GM13977 (cell line): Measurements from ENCODE around the gene MTFP1.

ENCODE experiments used
- DNase-seq: peaks from one replicate; pipeline ENCODE4 v3.0.0; 2012; ENCODE audit warnings: low spot score
- in situ Hi-C: fragments of 300-500 bp; cut with MboI; formaldehyde crosslinking; loops from one replicate; pipeline ENCODE4 v1.12.0; 2022; ENCODE audit warnings: low sequenced_read_pairs, low pct_unique_long_range_greater_than_20kb, mixed read lengths, inconsistent platforms; ENCODE audit not compliant: unreplicated experiment
- TF ChIP-seq, protein P1 (sequence below): IDR thresholded peaks from 2 replicates; pipeline ENCODE4 v1.5.1; 2012; ENCODE audit warnings: mild to moderate bottlenecking, control low read depth; ENCODE audit not compliant: insufficient read depth; ENCODE audit errors: extremely low read depth, missing control alignments

The MTFP1 gene

DNA sequence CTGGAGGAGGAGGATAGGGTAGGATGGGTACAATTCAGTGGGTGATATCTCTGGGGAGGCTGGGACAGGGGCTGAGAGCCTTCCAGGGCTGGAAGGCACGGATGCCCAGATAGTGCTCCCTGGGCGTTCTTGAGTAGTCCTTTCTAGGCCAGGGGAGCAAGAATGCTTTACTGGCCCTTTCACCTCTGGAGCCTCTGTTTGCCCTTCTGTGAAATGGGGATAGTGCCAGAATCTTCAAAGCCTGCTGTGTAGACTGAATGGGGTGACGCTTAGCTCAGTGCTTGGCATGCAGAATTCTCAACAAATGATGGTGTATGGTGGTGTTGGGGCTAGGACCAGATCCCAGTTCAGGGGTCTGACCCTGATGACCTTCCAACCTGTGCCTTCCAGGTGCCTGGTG is 7.7 kb downstream of the MTFP1 start:
- in situ Hi-C loops, result no loop called here
- no peak for DNase-seq
- TF ChIP-seq, protein P1, sequence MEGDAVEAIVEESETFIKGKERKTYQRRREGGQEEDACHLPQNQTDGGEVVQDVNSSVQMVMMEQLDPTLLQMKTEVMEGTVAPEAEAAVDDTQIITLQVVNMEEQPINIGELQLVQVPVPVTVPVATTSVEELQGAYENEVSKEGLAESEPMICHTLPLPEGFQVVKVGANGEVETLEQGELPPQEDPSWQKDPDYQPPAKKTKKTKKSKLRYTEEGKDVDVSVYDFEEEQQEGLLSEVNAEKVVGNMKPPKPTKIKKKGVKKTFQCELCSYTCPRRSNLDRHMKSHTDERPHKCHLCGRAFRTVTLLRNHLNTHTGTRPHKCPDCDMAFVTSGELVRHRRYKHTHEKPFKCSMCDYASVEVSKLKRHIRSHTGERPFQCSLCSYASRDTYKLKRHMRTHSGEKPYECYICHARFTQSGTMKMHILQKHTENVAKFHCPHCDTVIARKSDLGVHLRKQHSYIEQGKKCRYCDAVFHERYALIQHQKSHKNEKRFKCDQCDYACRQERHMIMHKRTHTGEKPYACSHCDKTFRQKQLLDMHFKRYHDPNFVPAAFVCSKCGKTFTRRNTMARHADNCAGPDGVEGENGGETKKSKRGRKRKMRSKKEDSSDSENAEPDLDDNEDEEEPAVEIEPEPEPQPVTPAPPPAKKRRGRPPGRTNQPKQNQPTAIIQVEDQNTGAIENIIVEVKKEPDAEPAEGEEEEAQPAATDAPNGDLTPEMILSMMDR, result no peak

DNA sequence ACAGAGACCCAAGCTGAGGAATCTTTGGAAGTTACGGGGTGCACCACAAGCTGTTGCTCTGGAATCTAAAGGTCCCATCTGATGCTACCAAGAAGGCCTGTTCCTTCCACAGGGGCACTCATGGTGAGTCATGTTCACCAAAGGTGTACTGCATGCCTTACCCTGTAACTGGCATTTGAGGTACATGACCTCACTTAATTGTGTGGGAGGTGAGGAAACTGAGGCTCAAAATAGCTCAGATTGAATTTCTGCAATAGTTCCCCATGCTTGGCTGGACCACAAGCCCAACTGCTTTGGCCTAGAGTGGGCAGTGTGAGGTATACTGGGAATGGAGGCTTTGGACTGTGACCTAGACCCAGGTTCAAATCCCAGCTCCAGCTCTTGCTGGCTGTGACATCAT is 8.2 kb downstream of the MTFP1 start:
- DNase-seq, result no peak
- TF ChIP-seq, protein P1, result no peak
- in situ Hi-C loops, result no loop called here

DNA sequence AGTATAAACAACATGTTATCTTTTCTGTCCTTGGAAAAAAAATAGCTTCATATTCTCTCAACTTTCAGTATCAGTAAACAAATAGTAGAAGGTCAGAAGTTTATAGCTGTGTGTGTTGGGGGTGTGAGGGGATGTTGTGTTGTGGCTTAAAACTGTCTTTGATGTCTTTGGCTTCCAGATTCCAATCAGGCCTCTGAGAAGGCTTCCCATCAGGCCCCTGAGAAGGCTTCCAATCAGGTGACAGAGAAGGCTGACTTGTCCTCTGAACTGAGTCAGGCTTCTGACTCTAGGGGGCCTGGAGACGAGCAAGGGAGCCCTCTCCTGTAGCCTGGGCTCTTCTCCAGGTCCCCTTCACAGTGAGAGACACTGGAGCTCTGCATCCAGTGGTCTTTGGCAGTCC is 9.3 kb downstream of the MTFP1 start:
- TF ChIP-seq, protein P1, result no peak
- in situ Hi-C loops, result no loop called here
- no peak for DNase-seq

DNA sequence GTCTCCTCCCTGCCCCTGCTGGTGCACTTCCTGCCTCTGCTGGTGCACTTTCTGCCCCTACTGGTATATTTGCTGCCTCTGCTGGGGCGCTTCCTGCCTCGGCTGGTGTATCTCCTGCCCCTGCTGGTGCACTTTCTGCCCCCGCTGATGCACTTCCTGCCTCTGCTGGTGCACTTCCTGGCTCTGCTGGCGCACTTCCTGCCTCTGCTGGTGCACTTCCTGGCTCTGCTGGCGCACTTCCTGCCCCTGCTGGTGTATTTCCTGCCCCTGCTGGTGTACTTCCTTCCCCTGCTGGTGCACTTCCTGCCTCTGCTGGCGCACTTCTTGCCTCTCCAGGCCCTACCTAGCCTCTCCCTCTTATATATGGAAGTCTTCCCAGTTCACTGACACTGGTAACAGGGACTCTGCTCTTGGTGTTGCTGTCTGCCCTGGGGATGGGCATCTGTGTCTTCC is 10.1 kb downstream of the MTFP1 start:
- in situ Hi-C loops, result no loop called here
- TF ChIP-seq, protein P1, result no peak

DNA sequence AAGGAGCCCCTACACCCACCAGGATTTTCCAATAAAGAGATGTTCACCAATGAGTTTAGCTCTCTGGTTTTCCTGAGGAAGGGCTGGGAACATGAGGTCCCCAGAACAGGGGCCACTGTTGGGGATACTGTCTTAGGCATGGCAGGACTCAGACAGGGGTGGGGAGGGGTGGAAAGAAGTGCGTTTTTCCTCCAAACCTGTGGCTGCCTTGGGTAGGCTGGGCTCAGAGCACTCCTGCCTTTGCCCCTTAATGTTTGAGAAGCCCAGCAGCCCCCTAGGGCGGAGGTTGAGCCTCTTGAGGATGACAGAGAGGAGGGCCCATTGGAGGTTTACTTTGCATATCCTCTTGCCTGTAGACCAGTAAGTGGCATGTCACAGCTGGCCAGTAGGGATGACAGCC is 10.6 kb downstream of the MTFP1 start:
- in situ Hi-C loops, result no loop called here
- DNase-seq, result peak; percentile 4
- TF ChIP-seq, protein P1, result no peak

More for the DNA sequence above, 10.1 kb downstream of the MTFP1 start:
- peak; percentile 24 for DNase-seq

DNA sequence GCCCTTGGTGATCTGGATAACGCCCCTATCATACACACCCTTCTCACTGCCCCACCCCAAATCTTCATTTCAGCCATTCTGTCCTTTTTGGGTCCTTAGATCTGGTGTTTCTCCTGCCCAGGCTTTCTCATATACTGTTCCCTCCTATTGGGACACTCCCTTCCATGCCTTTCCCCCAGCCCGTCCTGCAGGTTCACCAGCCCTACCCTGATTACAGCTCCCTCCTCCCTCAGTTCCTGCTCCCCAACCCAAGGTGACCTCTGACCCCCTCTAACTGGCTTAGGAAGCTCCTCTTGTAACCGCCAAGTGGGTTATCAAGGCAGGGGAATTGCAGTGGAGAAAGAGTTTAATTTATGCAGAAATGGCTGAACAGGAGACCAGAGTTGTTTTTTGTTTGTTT is 13.0 kb downstream of the MTFP1 start:
- DNase-seq, result no peak
- TF ChIP-seq, protein P1, result no peak
- in situ Hi-C loops, result no loop called here

DNA sequence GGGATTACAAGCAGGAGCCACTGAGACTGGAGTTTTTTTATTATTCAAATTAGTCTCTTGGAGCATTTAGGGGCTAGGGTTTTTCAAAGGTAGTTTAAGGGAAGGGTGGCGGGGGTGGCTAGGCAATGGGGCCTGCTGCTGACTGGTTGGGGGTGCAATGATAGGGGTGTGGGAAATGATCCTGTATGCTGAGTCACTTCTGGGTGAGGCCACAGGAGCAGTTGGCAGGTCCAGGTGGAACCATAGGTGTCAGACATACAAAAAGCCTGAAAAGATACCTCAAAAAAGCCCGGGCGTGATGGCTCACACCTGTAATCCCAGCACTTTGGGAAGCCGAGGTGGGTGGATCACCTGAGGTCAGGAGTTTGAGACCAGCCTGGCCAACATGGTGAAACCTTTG is 13.7 kb downstream of the MTFP1 start:
- TF ChIP-seq, protein P1, result no peak
- in situ Hi-C loops, result no loop called here
- no peak for DNase-seq
